Liver (tissue), 3 donors: ENCODE results near the gene TMEM190.

Source experiments
- ATF3 ChIP-seq: IDR thresholded peaks from 2 replicates; pipeline ENCODE4 v1.6.1; 2016; ENCODE audit warnings: antibody characterized with exemption
- CTCF ChIP-seq: fragments of 150-350 bp; IDR thresholded peaks from 2 replicates; pipeline ENCODE4 v1.5.1; 2017; ENCODE audit warnings: improper control_type of control experiment, low read depth, low read length; ENCODE audit not compliant: missing input control
- EGR1 ChIP-seq, 2 donors: IDR thresholded peaks; 2 replicates each; pipeline ENCODE4 v1.6.1; 2016 to 2018; ENCODE audit warnings: antibody characterized with exemption in 2 of 2, low read depth in 2 of 2
- GABPA ChIP-seq, 2 donors: IDR thresholded peaks in 1 of 2; conservative IDR thresholded peaks in 1 of 2; 2 replicates each; pipeline ENCODE4 v1.6.1; 2016; ENCODE audit warnings: antibody characterized with exemption in 2 of 2, mild to moderate bottlenecking in 1 of 2, moderate library complexity in 1 of 2
- HNF4A ChIP-seq, 2 donors: conservative IDR thresholded peaks; 2 replicates each; pipeline ENCODE4 v1.6.1; 2016; ENCODE audit warnings: antibody characterized with exemption in 2 of 2, mild to moderate bottlenecking in 2 of 2
- MAX ChIP-seq: IDR thresholded peaks from 2 replicates; pipeline ENCODE4 v1.6.1; 2016; ENCODE audit warnings: antibody characterized with exemption
- RAD21 ChIP-seq, 2 donors: IDR thresholded peaks; 2 replicates each; pipeline ENCODE4 v1.6.1; 2016; ENCODE audit warnings: antibody characterized with exemption in 2 of 2, mild to moderate bottlenecking in 2 of 2
- REST ChIP-seq: IDR thresholded peaks from 2 replicates; pipeline ENCODE4 v1.6.1; 2016; ENCODE audit warnings: antibody characterized with exemption, mild to moderate bottlenecking
- SP1 ChIP-seq: IDR thresholded peaks from 2 replicates; pipeline ENCODE4 v1.6.1; 2018; ENCODE audit warnings: antibody characterized with exemption, mild to moderate bottlenecking
- TAF1 ChIP-seq: conservative IDR thresholded peaks from 2 replicates; pipeline ENCODE4 v1.6.1; 2016; ENCODE audit warnings: antibody characterized with exemption, mild to moderate bottlenecking
- YY1 ChIP-seq: IDR thresholded peaks from 2 replicates; pipeline ENCODE4 v1.6.1; 2016; ENCODE audit warnings: antibody characterized with exemption, mild to moderate bottlenecking
- donor health status: healthy.
- donor health status: healthy.

DNA sequence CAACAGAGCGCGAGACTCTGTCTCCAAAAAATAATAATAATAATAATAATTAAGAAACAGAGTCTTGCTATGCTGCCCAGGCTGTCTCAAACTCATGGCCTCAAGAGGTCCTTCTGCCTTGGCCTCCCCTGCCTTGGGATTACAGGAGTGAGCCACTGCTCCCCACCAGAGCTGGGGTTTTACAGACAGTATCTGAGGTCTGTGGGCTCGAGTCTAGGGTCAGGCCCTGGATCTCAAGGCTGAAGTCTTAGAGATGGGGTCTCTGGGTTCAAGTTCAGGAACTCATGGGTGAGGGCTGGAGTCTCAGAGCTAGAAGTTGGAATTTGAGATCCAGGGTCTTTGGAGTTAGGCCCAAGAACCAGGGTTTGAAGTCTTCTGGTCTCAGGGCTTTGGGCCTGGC is 9.8 kb upstream of the TMEM190 start:
- TF ChIP-seq REST, result no peak
- no peak for TF ChIP-seq ATF3
- no peak for TF ChIP-seq CTCF
- TF ChIP-seq SP1, result no peak
- no peak for TF ChIP-seq RAD21 (IDR thresholded peaks at IDR 0.05)
- TF ChIP-seq HNF4A (conservative IDR thresholded peaks at IDR 0.05), result no peak
- TF ChIP-seq TAF1, result no peak
- no peak for TF ChIP-seq MAX
- TF ChIP-seq YY1, result no peak
- no peak for TF ChIP-seq EGR1 (IDR thresholded peaks at IDR 0.05; ENCODE audit: low read depth in 2 of 2)
- TF ChIP-seq GABPA (IDR thresholded peaks at IDR 0.05 in 1 of 2, conservative IDR thresholded peaks at IDR 0.05 in 1 of 2), result no peak
